Keratinocyte (primary cell): Measurements from ENCODE around the gene PLEKHA6. TPM values are rescaled to one million over a fixed set of nuclear protein-coding genes. Genes with fewer than 3 reads are reported as not detected.

Experiments used
- DNase-seq: peaks from one replicate; pipeline ENCODE4 v3.0.0-alpha.2; 2011; ENCODE audit warnings: low read depth, missing footprints, low spot score
- FAIRE-seq: peaks from 2 replicates; lab custom pipeline; 2011; peaks lifted over from hg19 to GRCh38; lab: Jason Lieb, UNC
- H2AFZ ChIP-seq: 2 replicates; pipeline ENCODE4 v1.6.0; 2012; ENCODE audit warnings: low read length, control low read depth, inconsistent platforms; ENCODE audit not compliant: control insufficient read depth
- H3K27ac ChIP-seq: 2 replicates; pipeline ENCODE4 v1.5.1; 2011; ENCODE audit warnings: low read length; ENCODE audit not compliant: control insufficient read depth, insufficient read depth
- H3K27me3 ChIP-seq: 3 replicates; pipeline ENCODE4 v1.6.0; 2011; ENCODE audit warnings: low read length; ENCODE audit not compliant: control insufficient read depth, insufficient read depth; ENCODE audit errors: extremely low read depth
- H3K36me3 ChIP-seq, 2 experiments: 2 replicates in 1 of 2; 3 replicates in 1 of 2; pipeline ENCODE4 v1.5.1; 2011; ENCODE audit warnings: low read length in 2 of 2, mild to moderate bottlenecking in 1 of 2; ENCODE audit not compliant: control insufficient read depth in 2 of 2, insufficient read depth in 2 of 2; ENCODE audit errors: extremely low read depth in 1 of 2
- H3K4me1 ChIP-seq: 3 replicates; pipeline ENCODE4 v1.5.1; 2011; ENCODE audit warnings: low read length; ENCODE audit not compliant: control insufficient read depth, insufficient read depth; ENCODE audit errors: extremely low read depth
- H3K4me2 ChIP-seq: 3 replicates; pipeline ENCODE4 v1.6.0; 2011; ENCODE audit warnings: low read depth, low read length; ENCODE audit not compliant: control insufficient read depth, insufficient read depth; ENCODE audit errors: extremely low read depth
- H3K4me3 ChIP-seq, 3 experiments: fragments of 200-600 bp in 1 of 3; sonication (generic) in 1 of 3; 2 replicates in 2 of 3; 3 replicates in 1 of 3; pipeline ENCODE4 v1.5.1; 2011 to 2016; ENCODE audit warnings: low read length in 3 of 3, mild to moderate bottlenecking in 3 of 3, control low read depth in 2 of 3, inconsistent platforms in 1 of 3, low read depth in 1 of 3, mixed read lengths in 1 of 3, mixed run types in 1 of 3, moderate library complexity in 1 of 3; ENCODE audit not compliant: control insufficient read depth in 2 of 3, insufficient read depth in 2 of 3; ENCODE audit errors: extremely low read depth in 1 of 3
- H3K79me2 ChIP-seq: 2 replicates; pipeline ENCODE4 v1.6.0; 2012; ENCODE audit warnings: low read length; ENCODE audit not compliant: control insufficient read depth, insufficient read depth
- H3K9ac ChIP-seq: 3 replicates; pipeline ENCODE4 v1.6.0; 2011; ENCODE audit warnings: low read length; ENCODE audit not compliant: control insufficient read depth, insufficient read depth; ENCODE audit errors: extremely low read depth
- H3K9me1 ChIP-seq: 3 replicates; pipeline ENCODE4 v1.6.0; 2011; ENCODE audit warnings: low read length; ENCODE audit not compliant: control insufficient read depth, insufficient read depth; ENCODE audit errors: extremely low read depth
- H3K9me3 ChIP-seq: 2 replicates; pipeline ENCODE4 v1.5.1; 2012; ENCODE audit warnings: low read depth, low read length; ENCODE audit not compliant: control insufficient read depth
- H4K20me1 ChIP-seq: 3 replicates; pipeline ENCODE4 v1.6.0; 2011; ENCODE audit warnings: low read length; ENCODE audit not compliant: control insufficient read depth, insufficient read depth; ENCODE audit errors: extremely low read depth
- EZH2 ChIP-seq: IDR thresholded peaks from one replicate; pipeline ENCODE4 v1.6.1; 2012; ENCODE audit warnings: inconsistent platforms, mild to moderate bottlenecking, low read length, moderate library complexity
- dilution Hi-C: fragments of 300-500 bp; cut with MboI; formaldehyde crosslinking; loops from one replicate; pipeline ENCODE4 v1.7.0; 2020; ENCODE audit warnings: low sequenced_read_pairs; ENCODE audit not compliant: extremely low pct_ligation_motif_present
- polyA plus RNA-seq, 5 experiments: library from polyadenylated mRNA; depleted of rRNA in 3 of 5; stranded (reverse) in 3 of 5; stranded (forward) in 1 of 5; unstranded in 1 of 5; fragments of >200 nt; gene quantifications; 1 replicate in 1 of 5; 2 replicates in 3 of 5; 3 replicates in 1 of 5; pipeline versions ENCODE4 v1.2.1 to v1.2.3, GENCODE V29; 2011 to 2012; ENCODE audit warnings: missing spikeins in 2 of 5, low read depth in 1 of 5, low replicate concordance in 1 of 5
- TF ChIP-seq, protein P1 (sequence below), 3 experiments: IDR thresholded peaks in 1 of 3; conservative IDR thresholded peaks in 1 of 3; optimal IDR thresholded peaks in 1 of 3; 2 replicates in 2 of 3; 3 replicates in 1 of 3; pipeline versions ENCODE3 to v1.5.1; 2011; ENCODE audit warnings: low read length in 3 of 3, mild to moderate bottlenecking in 3 of 3, moderate library complexity in 2 of 3, control low read depth in 1 of 3, inconsistent platforms in 1 of 3; ENCODE audit not compliant: insufficient read depth in 2 of 3; ENCODE audit errors: extremely low read depth in 1 of 3

PLEKHA6 gene
- polyA plus RNA-seq, 1 donor (not counting 4 experiments of a cell fraction or from before 2014, with no cell fraction given), result 1.5 TPM

DNA sequence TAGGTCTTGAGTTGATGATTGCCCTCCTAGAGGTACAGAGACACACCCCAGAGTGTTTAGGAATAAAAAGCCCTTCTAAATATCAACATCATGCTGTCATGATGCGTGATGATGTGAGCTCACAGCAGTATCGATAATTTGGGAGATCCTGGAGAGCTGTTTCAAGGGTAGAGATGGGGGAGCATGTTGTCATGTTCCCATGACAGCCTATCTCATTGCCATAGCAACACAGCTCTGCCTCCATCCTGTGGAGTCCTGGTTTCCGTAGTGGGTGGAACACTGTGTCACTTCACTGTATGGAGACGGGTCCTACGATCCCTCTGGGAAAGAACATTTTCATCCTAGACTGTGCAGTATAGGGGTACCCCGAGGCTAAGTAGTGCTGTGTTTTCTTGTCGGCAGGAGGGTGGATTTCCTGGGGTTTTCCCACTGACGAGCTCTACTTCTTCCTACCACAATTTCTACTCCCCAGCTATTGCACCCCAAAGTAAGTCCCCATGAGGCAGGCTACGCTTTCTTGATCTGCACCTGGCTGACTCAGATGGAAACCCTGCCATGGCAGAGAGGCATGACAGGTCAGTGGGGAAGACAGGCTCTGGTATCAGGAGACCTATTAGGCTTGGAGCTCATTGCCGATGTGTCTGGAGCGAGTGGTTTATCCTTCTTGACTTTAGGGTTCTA lies 170.6 kb downstream of the PLEKHA6 start:
- H3K9me3 ChIP-seq, result no peaks in the 10 kb centered on the region
- no peak for TF ChIP-seq EZH2
- TF ChIP-seq, protein P1, sequence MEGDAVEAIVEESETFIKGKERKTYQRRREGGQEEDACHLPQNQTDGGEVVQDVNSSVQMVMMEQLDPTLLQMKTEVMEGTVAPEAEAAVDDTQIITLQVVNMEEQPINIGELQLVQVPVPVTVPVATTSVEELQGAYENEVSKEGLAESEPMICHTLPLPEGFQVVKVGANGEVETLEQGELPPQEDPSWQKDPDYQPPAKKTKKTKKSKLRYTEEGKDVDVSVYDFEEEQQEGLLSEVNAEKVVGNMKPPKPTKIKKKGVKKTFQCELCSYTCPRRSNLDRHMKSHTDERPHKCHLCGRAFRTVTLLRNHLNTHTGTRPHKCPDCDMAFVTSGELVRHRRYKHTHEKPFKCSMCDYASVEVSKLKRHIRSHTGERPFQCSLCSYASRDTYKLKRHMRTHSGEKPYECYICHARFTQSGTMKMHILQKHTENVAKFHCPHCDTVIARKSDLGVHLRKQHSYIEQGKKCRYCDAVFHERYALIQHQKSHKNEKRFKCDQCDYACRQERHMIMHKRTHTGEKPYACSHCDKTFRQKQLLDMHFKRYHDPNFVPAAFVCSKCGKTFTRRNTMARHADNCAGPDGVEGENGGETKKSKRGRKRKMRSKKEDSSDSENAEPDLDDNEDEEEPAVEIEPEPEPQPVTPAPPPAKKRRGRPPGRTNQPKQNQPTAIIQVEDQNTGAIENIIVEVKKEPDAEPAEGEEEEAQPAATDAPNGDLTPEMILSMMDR (optimal IDR thresholded peaks at IDR 0.05 in 1 of 3, IDR thresholded peaks at IDR 0.05 in 1 of 3, conservative IDR thresholded peaks at IDR 0.05 in 1 of 3; ENCODE audit: extremely low read depth in 1 of 3, insufficient read depth in 2 of 3, low read length in 3 of 3), result no peak
- H3K79me2 ChIP-seq, result no peaks in the 10 kb centered on the region
- no peak overlapping the region for H3K4me3 ChIP-seq
- H3K9ac ChIP-seq, result no peak overlapping the region
- DNase-seq (no peak), FAIRE-seq (no peak)
- no peaks in the 10 kb centered on the region for H4K20me1 ChIP-seq
- dilution Hi-C loops, result no loop called here
- no peak overlapping the region for H3K27ac ChIP-seq
- H3K4me2 ChIP-seq, result no peak overlapping the region
- no peak overlapping the region for H2AFZ ChIP-seq
- H3K4me1 ChIP-seq, result peaks cover 6% of the 10 kb centered on the region
- H3K36me3 ChIP-seq, result no peaks in the 10 kb centered on the region
- H3K9me1 ChIP-seq, result no peaks in the 10 kb centered on the region
- peaks cover 9% of the 10 kb centered on the region for H3K27me3 ChIP-seq

DNA sequence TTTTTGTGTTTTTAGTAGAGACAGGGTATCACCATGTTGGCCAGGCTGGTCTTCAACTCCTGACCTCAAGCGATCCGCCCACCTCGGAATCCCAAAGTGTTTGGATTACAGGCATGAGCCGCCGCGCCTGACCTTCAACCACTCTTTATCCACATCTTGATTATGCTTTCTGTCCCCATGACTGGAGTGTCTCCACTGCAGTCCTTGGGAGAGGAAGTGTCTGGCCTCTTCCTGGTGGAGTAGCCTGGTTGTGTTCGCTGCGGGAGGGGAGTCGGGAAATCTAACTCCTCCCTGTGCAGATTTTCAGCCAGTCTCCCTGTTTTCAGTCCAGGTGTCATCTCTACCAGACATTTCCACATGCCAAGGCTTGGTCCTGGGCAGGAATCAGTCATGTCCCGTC lies 173.1 kb downstream of the PLEKHA6 start:
- no peak for TF ChIP-seq EZH2
- TF ChIP-seq, protein P1 (optimal IDR thresholded peaks at IDR 0.05 in 1 of 3, IDR thresholded peaks at IDR 0.05 in 1 of 3, conservative IDR thresholded peaks at IDR 0.05 in 1 of 3; ENCODE audit: extremely low read depth in 1 of 3, insufficient read depth in 2 of 3, low read length in 3 of 3), result no peak
- FAIRE-seq (no peak), DNase-seq (no peak)
- Histone ChIP-seq H3K9me1 (no peaks in the 10 kb centered on the region), H3K4me3 (no peak overlapping the region), H3K36me3 (no peaks in the 10 kb centered on the region), H2AFZ (no peak overlapping the region), H3K4me1 (peaks cover 3% of the 10 kb centered on the region), H4K20me1 (no peaks in the 10 kb centered on the region), H3K9me3 (no peaks in the 10 kb centered on the region), H3K4me2 (no peak overlapping the region), H3K79me2 (no peaks in the 10 kb centered on the region), H3K27me3 (peaks cover 9% of the 10 kb centered on the region), H3K27ac (no peak overlapping the region), H3K9ac (no peak overlapping the region)
- dilution Hi-C loops, result no loop called here
